Measurements from ENCODE around the gene HSPA1A. TPM values are rescaled to one million over a fixed set of nuclear protein-coding genes. Genes with fewer than 3 reads are reported as not detected.
A peak's percentile ranks its signal among the peaks of the same experiment; 100 is the strongest.

Gene HSPA1A
- total RNA-seq, 1 experiment from 2014 or later: 77.3 TPM

GRCh38 chr6:31842053-31842452, 26.7 kb downstream of the HSPA1A start:
- Mint-ChIP-seq H3K27me3 (ENCODE audit: insufficient read depth, unreplicated experiment) (no peaks in the 10 kb centered on the region), H3K4me3 (ENCODE audit: unreplicated experiment) (no peak overlapping the region), H3K36me3 (ENCODE audit: insufficient read depth, unreplicated experiment) (peaks cover 74% of the 10 kb centered on the region), H3K9me3 (ENCODE audit: unreplicated experiment) (no peaks in the 10 kb centered on the region), H3K4me1 (ENCODE audit: low read depth, unreplicated experiment) (peaks cover 21% of the 10 kb centered on the region), H3K27ac (ENCODE audit: unreplicated experiment) (no peak overlapping the region)
- DNase-seq: no peak
- H3K36me3 ChIP-seq (ENCODE audit: control insufficient read depth, insufficient read depth, low read length): peaks cover 7% of the 10 kb centered on the region
- H3K4me3 ChIP-seq (ENCODE audit: low read depth, low read length): no peak overlapping the region
- intact Hi-C loops (cut with micrococcal nuclease; ENCODE audit: unreplicated experiment): no loop called here
- no peak for TF ChIP-seq CTCF (IDR thresholded peaks at IDR 0.05; ENCODE audit: insufficient read depth in 1 of 2, low read depth in 1 of 2, low read length in 1 of 2, severe bottlenecking in 1 of 2, unreplicated experiment in 1 of 2)
- BruUV-seq (replicated peaks): no TSS peak
- CTCF ChIA-PET: no interaction called here
- POLR2A ChIA-PET: no interaction called here
- no peaks in the 10 kb centered on the region for H3K27me3 ChIP-seq (replicated peaks; ENCODE audit: control insufficient read depth, insufficient read depth, low read length)
- H3K4me1 ChIP-seq: peaks cover 26% of the 10 kb centered on the region
- no peaks in the 10 kb centered on the region for H3K9me3 ChIP-seq

- Mint-ChIP-seq H3K4me3 (ENCODE audit: unreplicated experiment) (no peak overlapping the region), H3K27ac (ENCODE audit: unreplicated experiment) (no peak overlapping the region), H3K9me3 (ENCODE audit: unreplicated experiment) (no peaks in the 10 kb centered on the region), H3K27me3 (ENCODE audit: insufficient read depth, unreplicated experiment) (no peaks in the 10 kb centered on the region), H3K4me1 (ENCODE audit: low read depth, unreplicated experiment) (peaks cover 16% of the 10 kb centered on the region), H3K36me3 (ENCODE audit: insufficient read depth, unreplicated experiment) (peaks cover 50% of the 10 kb centered on the region)
- Histone ChIP-seq H3K36me3 (ENCODE audit: control insufficient read depth, insufficient read depth, low read length) (no peaks in the 10 kb centered on the region), H3K4me3 (ENCODE audit: low read depth, low read length) (no peak overlapping the region), H3K27me3 (replicated peaks; ENCODE audit: control insufficient read depth, insufficient read depth, low read length) (no peaks in the 10 kb centered on the region), H3K9me3 (no peaks in the 10 kb centered on the region), H3K4me1 (peaks cover 31% of the 10 kb centered on the region)
- POLR2A ChIA-PET: interaction anchor here (1.4 kb wide), 1 partner anchor 17 kb away, joined by 3 read pairs; the partner anchor contains the start of gene HSPA1B
- no TSS peak for BruUV-seq (replicated peaks)
- intact Hi-C loops (cut with micrococcal nuclease; ENCODE audit: unreplicated experiment): no loop called here
- no peak for DNase-seq
- TF ChIP-seq CTCF (IDR thresholded peaks at IDR 0.05; ENCODE audit: insufficient read depth in 1 of 2, low read depth in 1 of 2, low read length in 1 of 2, severe bottlenecking in 1 of 2, unreplicated experiment in 1 of 2): no peak
- CTCF ChIA-PET: no interaction called here
Observed at GRCh38 chr6:31844507-31844906, 29.2 kb downstream of the HSPA1A start.

GRCh38 chr6:31847276-31847978, 32.1 kb downstream of the HSPA1A start:
- H3K9me3 ChIP-seq: no peaks in the 10 kb centered on the region
- CTCF ChIA-PET: interaction anchor here (0.6 kb wide), 2 partner anchors 76 to 80 kb away, joined by 4 to 6 read pairs; no protein-coding TSS in a partner anchor
- no peaks in the 10 kb centered on the region for H3K36me3 ChIP-seq (ENCODE audit: control insufficient read depth, insufficient read depth, low read length)
- TF ChIP-seq CTCF (IDR thresholded peaks at IDR 0.05; ENCODE audit: insufficient read depth in 1 of 2, low read depth in 1 of 2, low read length in 1 of 2, severe bottlenecking in 1 of 2, unreplicated experiment in 1 of 2): no peak
- Mint-ChIP-seq H3K36me3 (ENCODE audit: insufficient read depth, unreplicated experiment) (peaks cover 23% of the 10 kb centered on the region), H3K4me1 (ENCODE audit: low read depth, unreplicated experiment) (peaks cover 26% of the 10 kb centered on the region), H3K9me3 (ENCODE audit: unreplicated experiment) (no peaks in the 10 kb centered on the region), H3K27me3 (ENCODE audit: insufficient read depth, unreplicated experiment) (no peaks in the 10 kb centered on the region), H3K4me3 (ENCODE audit: unreplicated experiment) (no peak overlapping the region), H3K27ac (ENCODE audit: unreplicated experiment) (no peak overlapping the region)
- peaks cover 39% of the 10 kb centered on the region for H3K4me1 ChIP-seq
- intact Hi-C loops (cut with micrococcal nuclease; ENCODE audit: unreplicated experiment): loop anchor here (1.0 kb wide), 1 partner anchor 16 kb away; no protein-coding TSS in a partner anchor
- H3K4me3 ChIP-seq (ENCODE audit: low read depth, low read length): no peak overlapping the region
- H3K27me3 ChIP-seq (replicated peaks; ENCODE audit: control insufficient read depth, insufficient read depth, low read length): no peaks in the 10 kb centered on the region
- POLR2A ChIA-PET: interaction anchor here (0.7 to 2.0 kb wide), 4 partner anchors 15 to 33 kb away, joined by 3 to 11 read pairs (median 4); partner anchors contain the start of genes HSPA1B and NEU1
- peak; percentile 75 to 79 for DNase-seq
- no TSS peak for BruUV-seq (replicated peaks)

All from Caco-2 (cell line).